ENCODE data around the gene ETHE1.
A peak's percentile ranks its signal among the peaks of the same experiment; 100 is the strongest.
"Not testable (repeated sequence)": the region's sequence is repeated elsewhere in the genome, so short reads cannot be mapped to it uniquely, and the experiment has no call there.

Gene ETHE1

GRCh38 chr19:43522929-43523328 is 4.1 kb downstream of the ETHE1 start:
- no peak for DNase-seq

GRCh38 chr19:43519436-43520088 is 7.4 kb downstream of the ETHE1 start:
- peak; percentile 28 for DNase-seq

GRCh38 chr19:43518051-43518450 is 8.9 kb downstream of the ETHE1 start:
- DNase-seq = no peak

- not testable (repeated sequence) for DNase-seq
Observed at GRCh38 chr19:43512399-43512798, 14.6 kb downstream of the ETHE1 start.

- no peak for DNase-seq
Observed at GRCh38 chr19:43511324-43511723, 15.7 kb downstream of the ETHE1 start.

DNA sequence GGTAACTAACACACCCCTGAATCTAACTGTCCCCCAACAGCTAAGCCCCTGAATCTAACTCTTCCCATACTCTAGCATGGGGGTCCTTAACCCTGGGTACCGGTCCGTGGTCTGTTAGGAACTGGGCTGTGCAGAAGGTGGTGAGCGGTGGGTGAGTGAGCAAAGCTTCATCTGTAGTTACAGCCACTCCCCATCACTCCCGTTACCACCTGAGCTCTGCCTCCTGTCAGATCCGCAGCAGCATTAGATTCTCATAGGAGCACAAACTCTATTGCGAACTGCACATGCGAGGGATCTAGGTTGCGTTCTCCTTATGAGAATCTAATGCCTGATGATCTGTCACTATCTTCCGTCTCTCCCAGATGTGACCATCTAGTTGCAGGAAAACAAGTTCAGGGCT is 16.3 kb downstream of the ETHE1 start:
- no peak for DNase-seq

GRCh38 chr19:43507880-43508279 is 19.1 kb downstream of the ETHE1 start:
- no peak for DNase-seq

DNA sequence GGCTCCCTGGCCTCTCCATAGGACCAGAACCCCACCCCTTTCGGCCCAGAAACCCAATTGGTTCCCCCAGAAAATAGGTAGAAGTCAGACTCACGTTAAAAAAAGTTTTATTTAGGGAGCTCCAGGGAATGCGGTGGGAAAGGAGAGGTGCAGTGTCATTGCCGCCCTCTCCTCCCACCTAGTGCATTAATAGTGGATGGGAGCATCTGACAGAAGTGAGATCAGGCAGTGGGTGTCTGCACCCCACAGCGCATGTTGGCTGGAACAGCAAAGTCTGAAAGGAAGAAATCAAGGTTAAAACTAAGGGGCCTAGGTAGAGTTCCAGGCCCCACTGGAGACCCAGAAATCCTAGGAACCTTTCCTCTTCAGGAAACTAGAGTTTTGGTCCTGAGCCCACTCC is 20.4 kb downstream of the ETHE1 start:
- DNase-seq = no peak

DNA sequence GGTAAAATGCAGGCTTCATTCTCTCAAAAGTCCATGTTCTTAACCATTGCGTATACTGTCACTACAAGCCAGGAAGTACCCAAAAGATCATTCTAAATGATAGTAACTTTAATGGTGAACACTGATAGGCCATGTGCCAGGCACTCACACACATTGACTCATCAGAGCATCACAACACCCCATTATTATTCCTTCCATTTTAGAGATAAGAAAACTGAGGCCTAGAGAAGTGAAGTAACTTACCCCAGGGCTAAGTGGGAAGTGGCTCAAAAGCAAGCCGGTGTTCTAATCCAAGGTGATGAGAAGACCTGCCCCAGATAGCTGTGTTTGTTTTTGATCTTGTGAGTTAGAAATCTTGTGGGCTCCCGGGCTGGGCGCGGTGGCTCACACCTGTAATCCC is 21.1 kb downstream of the ETHE1 start:
- no peak for DNase-seq

GRCh38 chr19:43505186-43505456 is 21.9 kb downstream of the ETHE1 start:
- no peak for DNase-seq

DNA sequence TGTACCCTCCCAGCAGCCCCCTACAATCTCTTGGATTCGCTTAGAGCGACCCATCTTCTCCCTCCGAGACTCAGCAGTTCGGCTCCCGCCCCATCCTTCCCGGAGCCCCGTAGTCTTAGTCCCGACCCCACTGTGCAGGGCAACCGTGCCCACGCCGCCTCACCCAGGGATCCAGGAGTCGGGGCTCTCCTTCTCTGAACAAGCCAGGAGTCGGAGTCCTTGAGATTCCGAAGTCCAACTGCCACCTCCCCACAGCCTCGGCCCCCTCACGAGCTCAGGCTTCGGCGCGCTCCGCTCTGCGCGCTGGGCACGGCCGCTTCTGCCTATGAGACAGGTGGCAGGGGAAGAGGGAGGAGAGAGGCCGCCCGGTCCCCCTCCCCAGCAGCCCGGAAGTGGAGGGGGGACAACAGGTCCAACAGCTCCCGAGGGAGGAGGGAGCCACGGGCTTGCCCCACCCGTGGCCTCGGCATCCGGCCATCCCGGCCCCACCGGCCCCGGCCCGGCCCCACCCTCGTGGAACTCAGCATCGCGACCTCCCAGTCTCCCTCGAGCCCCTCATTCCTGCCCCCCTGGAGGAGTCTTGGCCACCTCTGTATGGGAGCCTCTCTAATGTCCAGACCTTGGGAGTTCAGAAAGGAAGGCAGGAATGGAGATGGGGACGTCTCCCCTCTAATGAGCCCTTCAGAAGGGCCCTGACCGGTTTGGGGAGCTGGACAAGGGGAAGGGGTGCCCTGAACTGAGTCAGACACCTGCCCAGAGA is 22.4 kb downstream of the ETHE1 start, which contains the start of gene PHLDB3:
TSS of gene PHLDB3 (minus strand) at position 321 of the 760 bp plus-strand sequence. CDS start 628 bp downstream, outside the sequence.
- DNase-seq = no peak

DNA sequence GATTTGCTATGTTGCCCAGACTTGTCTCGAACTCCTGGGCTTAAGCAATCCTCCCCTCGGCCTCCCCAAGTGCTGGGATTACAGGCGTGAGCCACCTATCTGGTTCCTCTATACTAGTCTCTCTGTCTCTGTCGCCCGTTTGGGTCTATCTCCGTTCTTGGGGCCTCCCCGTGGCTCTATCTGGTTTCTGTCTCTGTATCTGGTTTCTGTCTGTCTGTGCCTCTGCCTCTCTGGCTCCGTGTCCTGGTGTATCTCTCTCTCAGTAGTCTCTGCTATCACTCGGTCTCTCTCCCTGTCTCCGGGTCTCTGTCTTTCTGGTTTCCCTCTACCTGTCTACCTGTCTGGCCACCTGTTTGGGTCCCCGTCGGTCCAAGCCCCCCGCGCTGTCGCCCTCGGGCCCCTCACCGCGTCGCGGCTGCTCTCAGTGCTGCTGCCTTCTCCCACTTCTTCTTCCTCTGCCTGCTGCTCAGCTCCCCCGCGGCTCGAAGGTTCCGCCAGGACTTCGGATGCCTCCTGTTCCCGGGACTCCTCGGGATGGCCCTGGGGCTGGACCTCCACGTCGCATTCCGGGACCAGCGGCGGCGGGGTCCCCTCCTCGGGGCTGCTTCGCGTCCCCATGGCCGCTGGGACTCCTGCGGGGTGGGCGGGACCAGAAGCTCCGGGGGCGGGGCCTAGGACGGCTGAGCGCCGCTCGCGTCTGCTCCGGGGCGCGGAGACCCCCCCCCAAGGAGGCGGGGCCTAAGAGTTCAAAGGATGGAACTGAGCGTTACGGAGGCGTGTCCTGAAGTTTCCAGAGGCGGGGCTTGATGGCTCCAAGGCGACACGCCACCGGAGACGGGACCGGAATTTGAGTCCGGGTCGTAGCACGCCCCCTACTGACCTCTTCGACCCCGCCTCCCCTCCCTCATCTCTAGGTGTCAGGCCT is 23.2 kb downstream of the ETHE1 start:
- peak; percentile 32 for DNase-seq

DNA sequence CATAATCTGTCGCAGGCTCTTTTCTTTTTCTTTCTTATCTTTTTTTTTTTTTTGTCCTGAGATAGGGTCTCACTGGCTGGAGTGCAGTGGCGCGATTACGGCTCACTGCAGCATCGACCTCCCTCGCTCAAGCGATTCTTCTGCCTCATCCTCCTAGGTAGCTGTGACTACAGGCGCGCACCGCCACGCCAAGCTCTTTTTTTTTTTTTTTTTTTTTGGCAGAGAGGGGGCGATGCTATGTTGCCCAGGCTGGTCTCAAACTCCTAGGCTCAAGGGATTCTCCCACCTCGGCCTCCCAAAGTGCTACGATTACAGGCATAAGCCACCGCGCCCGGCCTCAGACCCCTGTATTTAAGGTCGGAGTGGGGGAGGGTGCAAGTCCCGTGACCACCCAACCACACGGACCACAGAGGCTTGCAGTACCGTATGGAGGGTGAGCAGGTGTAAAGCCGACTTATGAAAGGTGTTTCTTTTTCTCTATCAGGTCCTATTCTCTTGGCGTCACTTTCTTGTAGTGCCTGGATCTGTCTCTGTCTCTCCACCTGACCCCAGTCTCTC is 24.5 kb downstream of the ETHE1 start:
- no peak for DNase-seq

DNA sequence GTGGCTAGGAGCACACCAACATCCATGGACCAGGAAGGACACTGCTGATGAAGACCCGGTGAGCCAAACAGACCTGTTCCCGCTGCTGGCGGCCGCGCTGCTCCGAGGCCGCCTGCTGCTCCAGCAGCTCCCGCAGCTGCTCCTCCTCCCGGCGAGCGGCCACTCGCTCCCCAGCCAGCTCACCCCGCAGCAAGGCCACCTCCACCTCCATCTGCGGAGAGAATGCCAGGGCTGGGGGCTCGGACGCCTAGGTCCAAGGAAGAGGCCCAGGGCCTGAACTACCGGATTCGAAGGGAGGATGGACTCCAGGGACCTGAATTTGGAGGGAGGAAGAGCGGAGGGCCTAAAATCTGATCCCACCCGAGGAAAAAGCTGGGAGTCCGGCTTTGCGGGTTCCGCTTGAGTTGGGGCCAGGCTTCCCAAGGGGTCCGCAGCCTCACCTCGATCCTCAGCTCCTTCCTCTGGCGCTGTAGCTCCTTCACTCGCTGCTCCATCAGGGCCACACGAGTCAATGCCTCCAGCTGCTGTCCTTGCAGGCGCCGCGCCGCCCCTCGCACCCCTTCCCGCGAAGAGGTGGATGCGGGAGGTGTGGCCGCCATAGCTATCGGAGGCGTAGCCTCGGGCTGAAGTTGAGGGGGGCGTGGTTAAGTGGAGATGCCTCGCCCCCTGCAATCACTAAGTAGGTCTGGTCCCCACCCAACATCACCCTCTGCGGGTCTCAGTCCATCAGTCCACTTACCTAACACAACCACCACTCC is 25.2 kb downstream of the ETHE1 start:
- DNase-seq = no peak

DNA sequence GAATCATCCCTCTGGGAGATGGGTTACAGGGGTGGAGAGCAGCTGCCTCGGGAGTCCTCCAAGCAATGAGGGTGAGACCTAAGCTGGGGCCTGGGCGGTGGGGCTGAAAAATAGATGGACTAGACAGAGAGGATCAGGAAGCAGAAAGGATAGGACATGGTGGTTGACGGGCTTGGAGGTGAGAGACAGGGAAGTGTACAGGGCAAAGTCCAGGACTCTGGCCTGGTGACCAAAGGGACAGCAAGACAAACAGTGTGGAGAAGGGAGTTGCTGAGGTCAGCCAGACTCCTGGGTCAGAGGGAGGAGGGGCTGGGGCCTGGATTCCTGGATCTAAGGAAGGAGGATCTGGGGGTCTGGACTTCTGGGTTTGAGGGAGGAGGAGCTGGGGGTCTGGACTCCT is 28.0 kb downstream of the ETHE1 start:
- no peak for DNase-seq

GRCh38 chr19:43498233-43498842 is 28.7 kb downstream of the ETHE1 start:
- no peak for DNase-seq

DNA sequence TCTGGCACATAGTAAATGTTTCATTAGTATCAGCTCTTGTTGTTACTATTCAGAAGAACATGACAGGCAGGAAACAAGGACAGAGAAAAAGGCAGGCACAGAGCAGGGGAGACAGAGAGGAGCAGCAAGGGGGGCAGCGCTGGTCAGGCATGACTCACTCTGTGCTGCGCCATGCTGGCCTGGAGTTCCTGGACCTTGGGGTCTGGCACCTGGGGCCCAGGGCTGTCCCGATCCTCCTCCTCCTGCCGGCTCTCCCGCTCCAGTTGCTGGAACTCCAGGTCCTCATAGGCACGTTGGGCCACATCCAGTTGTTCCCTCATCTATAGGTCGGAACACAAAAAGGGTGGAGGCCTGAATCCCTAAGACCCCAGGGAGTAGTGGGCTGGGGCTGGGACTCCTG is 30.0 kb downstream of the ETHE1 start:
- DNase-seq = no peak

DNA sequence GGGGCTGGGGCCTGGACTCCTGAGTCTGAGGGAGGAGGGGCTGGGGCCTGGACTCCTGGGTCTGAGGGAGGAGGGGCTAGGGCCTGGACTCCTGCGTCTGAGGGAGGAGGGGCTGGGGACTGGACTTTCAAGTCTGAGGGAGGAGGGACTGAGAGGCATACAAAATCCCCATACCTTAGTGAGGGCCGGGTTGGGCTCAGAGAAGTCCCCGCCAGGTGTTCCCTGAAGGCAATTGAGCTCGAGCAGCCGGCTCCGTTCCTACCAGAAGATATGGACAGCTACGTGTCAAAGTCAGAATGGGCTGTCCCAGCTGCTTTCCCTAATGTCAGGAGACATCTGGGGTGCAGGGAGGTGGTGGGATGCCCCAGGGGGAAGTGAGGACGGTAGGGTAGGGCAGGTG is 31.9 kb downstream of the ETHE1 start:
- DNase-seq = no peak

DNA sequence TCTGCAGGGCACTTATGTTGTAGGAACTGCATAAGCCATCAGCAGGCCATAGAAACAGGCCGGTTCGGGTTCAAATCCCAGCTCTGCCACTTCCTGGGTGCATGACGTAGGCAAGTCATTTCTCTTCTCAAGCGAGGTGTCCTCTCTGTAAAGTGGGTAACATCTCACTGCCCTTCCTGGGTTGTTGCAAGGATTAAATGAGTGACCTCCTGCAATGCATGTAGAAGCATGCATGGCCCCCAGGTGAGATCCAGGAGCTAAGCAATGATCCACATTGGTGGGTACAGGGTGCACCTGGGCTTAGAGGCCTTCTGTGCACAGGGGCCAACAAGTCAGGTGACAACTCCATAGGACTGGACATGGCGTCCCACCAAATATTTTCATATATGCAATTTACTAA is 36.2 kb downstream of the ETHE1 start:
- DNase-seq = no peak

GRCh38 chr19:43489979-43490599 is 36.9 kb downstream of the ETHE1 start:
- DNase-seq = no peak

DNA sequence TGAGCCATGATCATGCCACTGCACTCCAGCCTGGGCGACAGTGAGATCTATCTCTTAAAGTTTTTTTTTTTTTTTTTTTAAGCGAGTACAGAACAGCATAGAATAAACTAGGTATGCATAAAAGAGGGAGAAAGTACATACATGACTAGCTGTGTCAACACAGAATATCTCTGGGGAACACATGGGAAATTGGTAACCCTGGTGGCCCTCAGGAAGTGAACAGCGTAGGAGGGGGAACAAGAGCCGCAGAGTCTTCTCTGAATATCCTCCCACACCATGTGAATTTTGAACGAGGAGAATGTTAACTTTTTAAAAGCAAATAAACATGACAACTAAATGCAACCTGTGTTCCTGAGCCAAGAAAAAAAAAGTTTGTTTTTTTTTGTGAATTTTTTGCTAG is 37.7 kb downstream of the ETHE1 start:
- no peak for DNase-seq

DNA sequence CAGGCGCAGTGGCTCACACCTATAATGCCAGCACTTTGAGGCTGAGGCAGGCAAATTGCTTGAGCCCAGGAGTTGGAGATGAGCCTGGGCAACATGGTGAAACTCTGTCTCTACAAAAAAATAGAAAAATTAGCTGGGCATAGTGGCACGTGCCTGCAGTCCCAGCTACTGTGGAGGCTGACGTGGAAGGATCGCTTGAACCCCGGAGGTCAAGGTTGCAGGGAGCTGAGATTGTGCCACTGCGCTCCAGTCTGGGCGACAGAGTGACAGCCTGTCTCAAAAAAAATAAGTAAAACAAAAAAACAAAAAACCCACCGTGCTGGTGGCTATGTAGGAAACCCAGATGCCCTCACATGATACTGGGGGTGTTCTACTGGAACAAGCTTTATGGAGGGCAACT is 38.8 kb downstream of the ETHE1 start:
- no peak for DNase-seq

Data from NCI-H1417 treated with DMSO at 0.1 percent for 48 hours (cell line).